CD14-positive monocyte (primary cell): Measurements from ENCODE around the gene SENP8. TPM values are rescaled to one million over a fixed set of nuclear protein-coding genes. Genes with fewer than 3 reads are reported as not detected.

Experiments used
- DNase-seq, 3 donors: peaks; one replicate each; pipeline ENCODE4 v3.0.0-alpha.2; 2011 to 2022
- H2AFZ ChIP-seq: 2 replicates; pipeline ENCODE4 v1.6.0; 2012; ENCODE audit warnings: mild to moderate bottlenecking, low read depth, low read length, inconsistent platforms; ENCODE audit not compliant: insufficient read depth, poor library complexity, severe bottlenecking
- H3K27ac ChIP-seq, 2 donors: 1 replicate in 1 of 2; 2 replicates in 1 of 2; pipeline ENCODE4 v1.5.1; 2012 to 2013; ENCODE audit warnings: low read length in 2 of 2, control low read depth in 1 of 2, inconsistent platforms in 1 of 2, low read depth in 1 of 2, mild to moderate bottlenecking in 1 of 2
- H3K27me3 ChIP-seq, 2 donors: one replicate each; pipeline versions ENCODE4 v1.6.0 to v1.6.1; 2011 to 2013; ENCODE audit warnings: low read length in 2 of 2; ENCODE audit not compliant: control insufficient read depth in 2 of 2, insufficient read depth in 2 of 2
- H3K36me3 ChIP-seq, 2 donors: replicated peaks in 1 of 2; 1 replicate in 1 of 2; 2 replicates in 1 of 2; pipeline versions ENCODE4 v1.5.1 to v1.6.1; 2012 to 2013; ENCODE audit warnings: low read length in 2 of 2, control low read depth in 1 of 2, inconsistent platforms in 1 of 2, mild to moderate bottlenecking in 1 of 2; ENCODE audit not compliant: insufficient read depth in 2 of 2, control insufficient read depth in 1 of 2
- H3K4me1 ChIP-seq, 2 donors: 1 replicate in 1 of 2; 2 replicates in 1 of 2; pipeline versions ENCODE4 v1.5.1 to v1.6.1; 2012 to 2013; ENCODE audit warnings: low read length in 2 of 2, control low read depth in 1 of 2, inconsistent platforms in 1 of 2, mild to moderate bottlenecking in 1 of 2, moderate library complexity in 1 of 2; ENCODE audit not compliant: insufficient read depth in 2 of 2, control insufficient read depth in 1 of 2
- H3K4me2 ChIP-seq: replicated peaks from 2 replicates; pipeline ENCODE3; 2012; ENCODE audit warnings: low read length, moderate library complexity, mild to moderate bottlenecking; ENCODE audit not compliant: poor library complexity, severe bottlenecking; ENCODE audit errors: extremely low read depth
- H3K4me3 ChIP-seq, 3 experiments: fragments of 200-600 bp in 1 of 3; sonication (generic) in 1 of 3; replicated peaks in 1 of 3; 1 replicate in 2 of 3; 2 replicates in 1 of 3; pipeline ENCODE4 v1.5.1; 2011 to 2013; ENCODE audit warnings: low read length in 3 of 3, mild to moderate bottlenecking in 3 of 3, control low read depth in 2 of 3, low read depth in 2 of 3, inconsistent platforms in 1 of 3, moderate library complexity in 1 of 3
- H3K79me2 ChIP-seq: 2 replicates; pipeline ENCODE4 v1.6.0; 2012; ENCODE audit warnings: mild to moderate bottlenecking, control low read depth, inconsistent platforms, low read length, moderate library complexity; ENCODE audit not compliant: insufficient read depth
- H3K9ac ChIP-seq: 2 replicates; pipeline ENCODE4 v1.6.0; 2017; ENCODE audit warnings: low read length, mild to moderate bottlenecking; ENCODE audit not compliant: insufficient read depth, poor library complexity, severe bottlenecking
- H3K9me3 ChIP-seq, 2 donors: replicated peaks in 1 of 2; 1 replicate in 1 of 2; 2 replicates in 1 of 2; pipeline versions ENCODE4 v1.5.1 to v1.6.1; 2012 to 2013; ENCODE audit warnings: low read length in 2 of 2, control low read depth in 1 of 2; ENCODE audit not compliant: control insufficient read depth in 1 of 2, insufficient read depth in 1 of 2
- H4K20me1 ChIP-seq: 2 replicates; pipeline ENCODE4 v1.6.0; 2012; ENCODE audit warnings: mild to moderate bottlenecking, low read length, control low read depth, moderate library complexity; ENCODE audit not compliant: insufficient read depth
- H3K27ac Mint-ChIP-seq, 7 donors: one replicate each; pipeline ENCODE4 v1.8.0; 2020; ENCODE audit warnings: mild to moderate bottlenecking in 7 of 7, mixed read lengths in 7 of 7, moderate library complexity in 6 of 7, inconsistent platforms in 2 of 7
- H3K27me3 Mint-ChIP-seq, 3 donors: one replicate each; pipeline ENCODE4 v1.8.0; 2021 to 2022; ENCODE audit warnings: low read depth in 3 of 3, mild to moderate bottlenecking in 3 of 3, mixed read lengths in 3 of 3, moderate library complexity in 3 of 3, inconsistent platforms in 1 of 3
- H3K36me3 Mint-ChIP-seq, 2 donors: one replicate each; pipeline ENCODE4 v1.8.0; 2020; ENCODE audit warnings: mixed read lengths in 2 of 2, inconsistent platforms in 1 of 2, mild to moderate bottlenecking in 1 of 2
- H3K4me1 Mint-ChIP-seq: one replicate; pipeline ENCODE4 v1.8.0; 2020; ENCODE audit warnings: mild to moderate bottlenecking, mixed read lengths
- H3K4me3 Mint-ChIP-seq, 2 donors: one replicate each; pipeline ENCODE4 v1.8.0; 2020; ENCODE audit warnings: mild to moderate bottlenecking in 2 of 2, mixed read lengths in 2 of 2, moderate library complexity in 1 of 2
- H3K9me3 Mint-ChIP-seq, 7 donors: one replicate each; pipeline ENCODE4 v1.8.0; 2020 to 2022; ENCODE audit warnings: mixed read lengths in 7 of 7, mild to moderate bottlenecking in 6 of 7, moderate library complexity in 6 of 7, inconsistent platforms in 2 of 7
- WGBS: methylation state at CpG from one replicate; pipeline ENCODE4 v1.1.5; 2013; ENCODE audit warnings: missing lambda C conversion rate; ENCODE audit not compliant: insufficient coverage; 5-methylcytosine and 5-hydroxymethylcytosine counted together
- intact Hi-C, 2 donors: fragments of 100-400 bp; cut with micrococcal nuclease; formaldehyde crosslinking; loops; one replicate each; pipeline versions ENCODE4 v1.15.0 to v1.15.1; 2023
- polyA plus RNA-seq, 3 donors: library from polyadenylated mRNA; depleted of rRNA in 1 of 3; unstranded in 2 of 3; stranded (reverse) in 1 of 3; fragments of 300-500 nt in 2 of 3; fragments of >200 nt in 1 of 3; fragmentation: Illumina TruSeq in 2 of 3; gene quantifications; 1 replicate in 2 of 3; 2 replicates in 1 of 3; pipeline ENCODE4 v1.2.3, GENCODE V29; 2012 to 2021
- TF ChIP-seq, protein P1 (sequence below): fragments of 200-600 bp; IDR thresholded peaks from one replicate; pipeline ENCODE4 v1.8.0; 2022; ENCODE audit warnings: antibody characterized with exemption, mild to moderate bottlenecking

SENP8 gene
- polyA plus RNA-seq, 3 donors: 0.52 to 1.4 (median 0.79) TPM

DNA sequence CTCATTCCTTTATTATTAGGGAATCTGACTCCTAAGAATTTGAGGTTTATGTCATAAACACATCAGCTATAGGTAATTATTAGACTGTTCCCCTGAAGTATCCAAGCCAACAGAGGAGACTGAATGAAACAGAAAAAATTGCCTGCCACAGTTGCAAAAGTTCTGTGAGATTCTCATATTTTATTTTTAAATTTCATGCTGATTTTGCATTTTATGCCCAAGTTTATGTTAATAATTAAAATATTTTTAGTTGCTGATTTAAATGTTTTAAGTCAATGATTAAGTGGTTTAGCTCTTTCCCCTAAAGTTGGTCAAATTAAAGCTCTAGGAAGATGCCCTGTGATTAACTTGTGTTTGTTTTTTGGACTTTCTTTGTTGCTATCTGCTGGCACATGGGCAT lies 10.2 kb downstream of the SENP8 start:
- H3K9me3 Mint-ChIP-seq: no peaks in the 10 kb centered on the region
- TF ChIP-seq, protein P1, sequence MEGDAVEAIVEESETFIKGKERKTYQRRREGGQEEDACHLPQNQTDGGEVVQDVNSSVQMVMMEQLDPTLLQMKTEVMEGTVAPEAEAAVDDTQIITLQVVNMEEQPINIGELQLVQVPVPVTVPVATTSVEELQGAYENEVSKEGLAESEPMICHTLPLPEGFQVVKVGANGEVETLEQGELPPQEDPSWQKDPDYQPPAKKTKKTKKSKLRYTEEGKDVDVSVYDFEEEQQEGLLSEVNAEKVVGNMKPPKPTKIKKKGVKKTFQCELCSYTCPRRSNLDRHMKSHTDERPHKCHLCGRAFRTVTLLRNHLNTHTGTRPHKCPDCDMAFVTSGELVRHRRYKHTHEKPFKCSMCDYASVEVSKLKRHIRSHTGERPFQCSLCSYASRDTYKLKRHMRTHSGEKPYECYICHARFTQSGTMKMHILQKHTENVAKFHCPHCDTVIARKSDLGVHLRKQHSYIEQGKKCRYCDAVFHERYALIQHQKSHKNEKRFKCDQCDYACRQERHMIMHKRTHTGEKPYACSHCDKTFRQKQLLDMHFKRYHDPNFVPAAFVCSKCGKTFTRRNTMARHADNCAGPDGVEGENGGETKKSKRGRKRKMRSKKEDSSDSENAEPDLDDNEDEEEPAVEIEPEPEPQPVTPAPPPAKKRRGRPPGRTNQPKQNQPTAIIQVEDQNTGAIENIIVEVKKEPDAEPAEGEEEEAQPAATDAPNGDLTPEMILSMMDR: no peak
- Histone ChIP-seq H3K36me3 (no peaks in the 10 kb centered on the region), H3K9ac (no peak overlapping the region), H2AFZ (no peak overlapping the region), H3K9me3 (no peaks in the 10 kb centered on the region), H3K79me2 (no peaks in the 10 kb centered on the region), H4K20me1 (no peaks in the 10 kb centered on the region), H3K4me1 (no peaks in the 10 kb centered on the region), H3K27me3 (no peaks in the 10 kb centered on the region), H3K4me2 (no peak overlapping the region), H3K4me3 (no peak overlapping the region), H3K27ac (no peak overlapping the region)
- H3K36me3 Mint-ChIP-seq: no peaks in the 10 kb centered on the region
- no peak overlapping the region for H3K27ac Mint-ChIP-seq
- no peaks in the 10 kb centered on the region for H3K4me1 Mint-ChIP-seq
- H3K4me3 Mint-ChIP-seq: no peak overlapping the region
- DNase-seq: no peak
- peaks cover 0 to 2% (median 0%) of the 10 kb centered on the region in 3 donors for H3K27me3 Mint-ChIP-seq
- intact Hi-C loops: no loop called here

DNA sequence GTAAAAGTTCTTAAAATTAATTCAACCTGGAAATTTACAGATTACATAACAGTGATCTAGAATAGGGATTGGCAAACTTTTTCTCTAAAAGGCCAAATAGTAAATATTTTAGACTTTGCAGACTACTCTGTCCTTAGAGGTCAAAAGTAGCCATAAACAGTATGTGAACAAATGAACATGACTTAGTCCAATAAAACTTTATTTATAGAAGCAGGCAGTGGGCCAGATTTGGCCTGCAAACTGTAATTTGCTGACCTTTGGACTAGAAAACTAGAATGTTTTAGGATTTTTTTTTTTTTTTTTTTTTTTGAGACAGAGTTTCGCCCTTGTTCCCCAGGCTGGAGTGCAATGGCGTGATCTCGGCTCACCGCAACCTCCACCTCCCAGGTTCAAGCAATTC lies 12.1 kb downstream of the SENP8 start:
- TF ChIP-seq, protein P1: no peak
- H3K9me3 Mint-ChIP-seq: no peaks in the 10 kb centered on the region
- no peaks in the 10 kb centered on the region for H3K4me1 Mint-ChIP-seq
- Histone ChIP-seq H3K27ac (no peak overlapping the region), H3K79me2 (no peaks in the 10 kb centered on the region), H3K4me1 (no peaks in the 10 kb centered on the region), H3K36me3 (no peaks in the 10 kb centered on the region), H4K20me1 (no peaks in the 10 kb centered on the region), H3K4me3 (no peak overlapping the region), H2AFZ (no peak overlapping the region), H3K9ac (no peak overlapping the region), H3K27me3 (no peaks in the 10 kb centered on the region), H3K9me3 (no peaks in the 10 kb centered on the region), H3K4me2 (no peak overlapping the region)
- H3K27ac Mint-ChIP-seq: no peak overlapping the region
- no peaks in the 10 kb centered on the region for H3K36me3 Mint-ChIP-seq
- intact Hi-C loops: no loop called here
- DNase-seq: no peak
- 100% methylated on average over 2 of the region's 4 CpGs for WGBS
- H3K27me3 Mint-ChIP-seq: peaks cover 0 to 2% (median 0%) of the 10 kb centered on the region in 3 donors
- H3K4me3 Mint-ChIP-seq: no peak overlapping the region
